ENCODE measurements around the gene GRB2. TPM values are rescaled to one million over a fixed set of nuclear protein-coding genes. Genes with fewer than 3 reads are reported as not detected.
A peak's percentile ranks its signal among the peaks of the same experiment; 100 is the strongest.

Gene GRB2
- total and polyA plus RNA-seq, 2 of the 8 experiments (the other 6 are each of a cell fraction or from before 2014, with no cell fraction given): 44.2 to 101 TPM

DNA sequence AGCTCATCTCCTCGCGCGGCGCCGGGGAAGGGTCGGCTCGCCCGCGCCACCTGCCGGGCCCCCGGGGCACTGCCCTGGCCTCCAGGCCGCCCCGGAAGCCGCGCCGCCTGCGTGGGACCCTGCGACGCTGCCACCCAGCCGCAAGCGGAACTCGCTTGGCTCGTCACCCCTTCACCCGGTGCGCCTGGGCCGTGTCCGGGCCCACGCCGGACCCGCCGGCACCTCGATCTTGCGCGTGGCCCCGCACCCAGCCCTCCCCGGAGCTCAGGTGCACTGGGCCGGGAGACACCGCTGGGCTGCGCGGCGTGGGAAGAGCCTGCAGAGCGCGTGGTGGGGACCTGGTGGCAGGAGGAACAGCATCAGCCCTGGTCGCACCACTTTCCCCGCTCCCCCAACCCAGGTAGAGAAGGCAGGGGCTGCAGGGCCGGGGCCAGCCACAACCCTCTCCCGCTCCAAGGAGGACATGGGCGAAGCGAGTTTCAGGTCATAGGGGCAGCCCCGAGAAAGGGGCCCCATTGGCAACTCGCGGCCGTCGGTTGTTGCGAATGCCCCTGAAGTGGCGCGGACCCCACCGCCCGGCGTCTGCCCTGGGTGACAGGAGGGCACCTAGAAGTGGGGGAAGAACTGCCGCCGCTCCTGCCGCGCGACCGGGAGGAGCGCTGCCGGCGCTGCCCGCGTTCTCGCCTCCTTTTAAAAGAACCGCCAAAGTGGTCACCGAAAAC is 134.1 kb downstream of the GRB2 start (continued):
- TF ChIP-seq, protein P1, sequence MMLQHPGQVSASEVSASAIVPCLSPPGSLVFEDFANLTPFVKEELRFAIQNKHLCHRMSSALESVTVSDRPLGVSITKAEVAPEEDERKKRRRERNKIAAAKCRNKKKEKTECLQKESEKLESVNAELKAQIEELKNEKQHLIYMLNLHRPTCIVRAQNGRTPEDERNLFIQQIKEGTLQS (IDR thresholded peaks at IDR 0.05; ENCODE audit: insufficient read depth, low read depth, low read length): peak; percentile 88; the same call in 1 of the 2 replicates
- peak; percentile 94 for TF ChIP-seq KDM4A (IDR thresholded peaks at IDR 0.05; ENCODE audit: low read depth, low read length, severe bottlenecking)
- peak; percentile 60; the same call in 1 of the 2 replicates for TF ChIP-seq RBBP5 (IDR thresholded peaks at IDR 0.05; ENCODE audit: borderline replicate concordance, low read depth, low read length)
- no peak for TF ChIP-seq YY1 (IDR thresholded peaks at IDR 0.05; ENCODE audit: low read depth, low read length)
- TF ChIP-seq TAF1 (IDR thresholded peaks at IDR 0.05; ENCODE audit: low read depth, low read length): no peak
- no peak for TF ChIP-seq TBP (IDR thresholded peaks at IDR 0.05; ENCODE audit: low read depth, low read length)
- no peak for TF ChIP-seq EGR1 (IDR thresholded peaks at IDR 0.05; ENCODE audit: borderline replicate concordance, low read depth, low read length)
- TF ChIP-seq POLR2A (IDR thresholded peaks at IDR 0.05; ENCODE audit: control extremely low read depth in 1 of 2, low read depth in 2 of 2, low read length in 2 of 2): peak in 1 of 2 experiments; percentile 16; a peak in 1 of 3 replicates
- TF ChIP-seq CBX5 (IDR thresholded peaks at IDR 0.05; ENCODE audit: low read depth, low read length): no peak
- no peak for TF ChIP-seq SIRT6 (IDR thresholded peaks at IDR 0.05; ENCODE audit: low read length)
- no peak for TF ChIP-seq ZNF274 (IDR thresholded peaks at IDR 0.05; ENCODE audit: borderline replicate concordance, extremely low read depth, low read length)
- TF ChIP-seq GABPA (IDR thresholded peaks at IDR 0.05; ENCODE audit: borderline replicate concordance, insufficient read depth, low read length): no peak
- no peak for TF ChIP-seq SP4 (IDR thresholded peaks at IDR 0.05; ENCODE audit: low read length)
- TF ChIP-seq HDAC6 (IDR thresholded peaks at IDR 0.05; ENCODE audit: low read depth, low read length): no peak
- TF ChIP-seq SUZ12 (IDR thresholded peaks at IDR 0.05; ENCODE audit: low read length): no peak
- peak; percentile 94 for TF ChIP-seq CREB1 (IDR thresholded peaks at IDR 0.05)
- peak; percentile 46; the same call in 1 of the 2 replicates for TF ChIP-seq BACH1 (IDR thresholded peaks at IDR 0.05; ENCODE audit: low read length)
- TF ChIP-seq MAFK (IDR thresholded peaks at IDR 0.05; ENCODE audit: low read depth, low read length): no peak
- no peak for TF ChIP-seq SAP30 (IDR thresholded peaks at IDR 0.05; ENCODE audit: insufficient read depth, insufficient replicate concordance, low read length)
- no peak for TF ChIP-seq RXRA (IDR thresholded peaks at IDR 0.05; ENCODE audit: insufficient read depth, low read depth, low read length)
- no peak for TF ChIP-seq TEAD4 (IDR thresholded peaks at IDR 0.05; ENCODE audit: low read depth, low read length)
- TF ChIP-seq JUN (IDR thresholded peaks at IDR 0.05; ENCODE audit: low read depth, low read length): no peak
- TF ChIP-seq HDAC2 (IDR thresholded peaks at IDR 0.05; ENCODE audit: borderline replicate concordance in 1 of 2, low read depth in 2 of 2, low read length in 2 of 2): no peak

All from H1 (cell line).